NB4 (cell line): ENCODE results near the gene TSN.

Experiments
- DNase-seq: peaks from one replicate; pipeline ENCODE4 v3.0.0; 2010; ENCODE audit warnings: low read depth
- H3K4me3 ChIP-seq: one replicate; pipeline ENCODE4 v1.5.1; 2011; ENCODE audit warnings: mild to moderate bottlenecking, low read depth, low read length, moderate library complexity
- CTCF ChIP-seq: IDR thresholded peaks from one replicate; pipeline ENCODE4 v1.5.1; 2012; ENCODE audit warnings: low read depth, low read length
- MAX ChIP-seq: IDR thresholded peaks from 2 replicates; pipeline ENCODE4 v1.6.1; 2011; ENCODE audit warnings: low read depth, low read length
- MYC ChIP-seq: IDR thresholded peaks from 2 replicates; pipeline ENCODE4 v1.6.1; 2011; ENCODE audit warnings: low read depth, low read length
- POLR2A ChIP-seq: IDR thresholded peaks from 2 replicates; pipeline ENCODE4 v1.6.1; 2011; ENCODE audit warnings: mild to moderate bottlenecking; ENCODE audit not compliant: insufficient read length; ENCODE audit errors: extremely low read depth

Gene TSN

GRCh38 chr2:121717529-121717928 lies 37.9 kb upstream of the TSN start:
- DNase-seq: no peak
- TF ChIP-seq MYC (no peak), CTCF (no peak), POLR2A (no peak)
- H3K4me3 ChIP-seq: no peak overlapping the region

GRCh38 chr2:121721926-121722325 lies 33.5 kb upstream of the TSN start:
- no peak overlapping the region for H3K4me3 ChIP-seq
- TF ChIP-seq MYC (no peak), CTCF (no peak), MAX (no peak), POLR2A (no peak)

GRCh38 chr2:121722479-121722878 lies 33.0 kb upstream of the TSN start:
- H3K4me3 ChIP-seq: no peak overlapping the region
- peak; percentile 50 for DNase-seq
- TF ChIP-seq POLR2A: no peak
- TF ChIP-seq CTCF: no peak
- TF ChIP-seq MAX: no peak
- TF ChIP-seq MYC: no peak

More at GRCh38 chr2:121721926-121722325, 33.5 kb upstream of the TSN start:
- DNase-seq: peak; percentile 64

- H3K4me3 ChIP-seq: no peak overlapping the region
- TF ChIP-seq MYC (no peak), CTCF (no peak), MAX (no peak), POLR2A (no peak)
- no peak for DNase-seq
Observed at GRCh38 chr2:121723316-121723715, 32.1 kb upstream of the TSN start.

GRCh38 chr2:121727332-121727731 lies 28.1 kb upstream of the TSN start:
- TF ChIP-seq CTCF (no peak), MAX (no peak), MYC (no peak), POLR2A (no peak)
- DNase-seq: no peak
- no peak overlapping the region for H3K4me3 ChIP-seq

GRCh38 chr2:121727950-121728349 lies 27.5 kb upstream of the TSN start:
- no peak for TF ChIP-seq CTCF
- no peak for TF ChIP-seq POLR2A
- TF ChIP-seq MAX: no peak
- no peak for TF ChIP-seq MYC

More at GRCh38 chr2:121727950-121728349, 27.5 kb upstream of the TSN start:
- no peak overlapping the region for H3K4me3 ChIP-seq
- DNase-seq: no peak
